K562 (cell line): ENCODE results near the gene ZSCAN2. TPM values are rescaled to one million over a fixed set of nuclear protein-coding genes. Genes with fewer than 3 reads are reported as not detected.
A peak's percentile ranks its signal among the peaks of the same experiment; 100 is the strongest.

Experiments
- ARNT ChIP-seq, 2 experiments: fragments of 450-650 bp; IDR thresholded peaks; 2 replicates each; pipeline ENCODE4 v1.6.1; 2016; ENCODE audit warnings: mild to moderate bottlenecking in 1 of 2
- ATF2 ChIP-seq: sonication (generic); formaldehyde crosslinking; IDR thresholded peaks from 2 replicates; pipeline ENCODE4 v1.8.1; 2022; ENCODE audit warnings: missing genetic modification reagents
- BRD9 ChIP-seq: fragments of 450-650 bp; IDR thresholded peaks from 2 replicates; pipeline ENCODE4 v1.6.1; 2018; ENCODE audit warnings: low read depth; ENCODE audit not compliant: partially characterized antibody
- BRF1 ChIP-seq: IDR thresholded peaks from 3 replicates; pipeline ENCODE4 v1.6.1; 2011; ENCODE audit warnings: borderline replicate concordance, mild to moderate bottlenecking; ENCODE audit not compliant: insufficient read length; ENCODE audit errors: extremely low read depth
- CEBPB ChIP-seq: fragments of 450-650 bp; IDR thresholded peaks from 2 replicates; pipeline ENCODE4 v1.6.1; 2016; ENCODE audit warnings: missing genetic modification characterization, missing compliant biosample characterization
- CHD2 ChIP-seq: IDR thresholded peaks from 2 replicates; pipeline ENCODE4 v1.6.1; 2011; ENCODE audit warnings: low read depth, low read length
- CTBP1 ChIP-seq: fragments of 450-650 bp; IDR thresholded peaks from 2 replicates; pipeline ENCODE4 v1.6.1; 2016; ENCODE audit warnings: borderline replicate concordance
- EP400 ChIP-seq: fragments of 450-650 bp; IDR thresholded peaks from 2 replicates; pipeline ENCODE4 v1.6.1; 2017; ENCODE audit warnings: antibody characterized with exemption, mild to moderate bottlenecking, moderate library complexity
- ESRRA ChIP-seq: fragments of 450-650 bp; IDR thresholded peaks from 2 replicates; pipeline ENCODE4 v1.6.1; 2014; ENCODE audit warnings: low read depth, mild to moderate bottlenecking, moderate library complexity, borderline replicate concordance
- MECOM ChIP-seq: fragments of 250-450 bp; sonication (Bioruptor Pico); IDR thresholded peaks from 2 replicates; pipeline ENCODE4 v1.8.0; 2022; ENCODE audit warnings: inconsistent platforms
- NFXL1 ChIP-seq: fragments of 450-650 bp; formaldehyde crosslinking; IDR thresholded peaks from 2 replicates; pipeline ENCODE4 v1.4.0; 2021; ENCODE audit warnings: mild to moderate bottlenecking
- NR1H2 ChIP-seq: sonication (generic); formaldehyde crosslinking; IDR thresholded peaks from 2 replicates; pipeline ENCODE4 v1.4.0; 2020; ENCODE audit warnings: mild to moderate bottlenecking, missing genetic modification reagents
- NR2F6 ChIP-seq: fragments of 450-650 bp; formaldehyde crosslinking; IDR thresholded peaks from 2 replicates; pipeline ENCODE4 v1.4.0; 2020; ENCODE audit warnings: mild to moderate bottlenecking
- PRPF4 ChIP-seq: fragments of 200-400 bp; formaldehyde crosslinking; IDR thresholded peaks from one replicate; pipeline ENCODE4 v1.6.1; 2017; ENCODE audit warnings: low read length, low read depth, mild to moderate bottlenecking; ENCODE audit not compliant: insufficient read depth, poor library complexity, severe bottlenecking
- SRSF3 ChIP-seq: fragments of 200-400 bp; formaldehyde crosslinking; IDR thresholded peaks from 2 replicates; pipeline ENCODE4 v1.6.1; 2016; ENCODE audit warnings: mild to moderate bottlenecking, low read length, moderate library complexity; ENCODE audit not compliant: insufficient read depth
- TFAM ChIP-seq: fragments of 250-450 bp; sonication (Bioruptor Pico); conservative IDR thresholded peaks from 2 replicates; pipeline ENCODE4 v1.5.0; 2021; ENCODE audit warnings: mild to moderate bottlenecking, moderate library complexity
- ZNF408 ChIP-seq: fragments of 250-450 bp; sonication (Bioruptor Pico); IDR thresholded peaks from 2 replicates; pipeline ENCODE4 v1.4.0; 2020; ENCODE audit warnings: low read depth, mild to moderate bottlenecking, moderate library complexity
- ZNF57 ChIP-seq: fragments of 450-650 bp; formaldehyde crosslinking; IDR thresholded peaks from 2 replicates; pipeline ENCODE4 v1.4.0; 2020; ENCODE audit warnings: mild to moderate bottlenecking, moderate library complexity
- polyA plus RNA-seq, 8 experiments: library from polyadenylated mRNA; depleted of rRNA in 4 of 8; stranded (reverse) in 5 of 8; unstranded in 3 of 8; fragments of >200 nt; fragmentation: Nextera tagmentation in 2 of 8; fragmentation: Illumina TruSeq in 1 of 8; extraction: Ambion mirVana in 2 of 8; extraction: Trizol in 1 of 8; gene quantifications; 2 replicates each; pipeline versions ENCODE4 v1.2.1 to v1.2.3, GENCODE V29; 2011 to 2014; ENCODE audit warnings: inconsistent platforms in 1 of 8, missing spikeins in 1 of 8
- total RNA-seq, 7 experiments: library from RNA; depleted of rRNA in 6 of 7; stranded (reverse); fragments of >200 nt in 6 of 7; fragmentation: Illumina TruSeq in 2 of 7; extraction: Trizol in 2 of 7; gene quantifications; 2 replicates each; pipeline versions ENCODE4 v1.2.1 to v1.2.3, GENCODE V29; 2011 to 2021; ENCODE audit warnings: low replicate concordance in 1 of 7
- TF ChIP-seq, protein P1 (sequence below): fragments of 450-650 bp; formaldehyde crosslinking; IDR thresholded peaks from 2 replicates; pipeline ENCODE4 v1.4.0; 2022; ENCODE audit warnings: missing genetic modification characterization
- TF ChIP-seq, protein P2 (sequence below): fragments of 450-650 bp; IDR thresholded peaks from 2 replicates; pipeline ENCODE4 v1.6.1; 2017; ENCODE audit warnings: antibody characterized with exemption
- TF ChIP-seq, protein P3 (sequence below): fragments of 450-650 bp; IDR thresholded peaks from 2 replicates; pipeline ENCODE4 v1.6.1; 2016; ENCODE audit warnings: mild to moderate bottlenecking

ZSCAN2 gene
- total and polyA plus RNA-seq, 9 of the 15 experiments (the other 6 are each of a cell fraction or from before 2014, with no cell fraction given): 1.7 to 14.2 (median 6.6) TPM

DNA sequence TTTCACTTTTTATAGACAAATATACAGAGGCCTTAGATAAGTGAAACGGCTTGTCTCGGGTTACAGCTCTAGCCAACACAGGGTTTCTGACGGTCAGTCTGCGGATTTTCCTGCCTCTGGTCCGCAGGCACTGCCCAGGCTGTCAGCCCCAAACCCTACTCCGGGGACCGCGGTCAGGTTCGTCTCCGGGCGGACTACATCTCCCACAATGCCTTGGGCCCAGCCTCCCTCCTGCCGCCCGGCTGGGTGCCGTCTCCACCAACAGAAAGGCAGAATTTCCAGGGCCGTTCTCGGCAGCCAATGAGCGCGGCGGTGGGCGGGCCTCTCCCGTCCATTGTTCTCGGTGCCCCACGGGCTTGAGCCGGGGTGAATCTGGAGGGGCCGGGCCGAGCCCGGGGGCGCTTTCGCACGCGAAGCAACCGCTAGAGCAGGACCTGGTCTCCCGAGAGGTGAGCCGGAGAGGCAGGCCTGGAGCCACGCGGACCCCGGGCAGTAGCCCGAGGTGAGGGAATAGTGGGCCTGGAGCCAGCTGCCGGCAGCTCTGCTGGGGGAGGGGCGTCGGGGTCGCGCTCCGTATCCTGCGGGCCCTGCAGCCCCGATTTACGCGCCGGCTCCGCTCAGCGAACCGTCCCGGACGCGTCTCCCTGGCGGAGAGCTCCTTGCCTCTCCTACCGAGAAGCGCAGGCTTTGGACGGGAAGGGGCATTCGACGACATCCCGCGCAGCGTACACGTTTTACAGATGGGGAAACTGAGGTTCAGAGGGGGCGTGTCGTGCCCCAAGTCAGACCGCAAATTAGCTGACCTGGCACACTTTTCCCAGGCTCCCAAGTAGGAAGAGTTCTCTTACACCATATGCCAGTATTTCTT lies at the start of gene ZSCAN2 (continued):
- TF ChIP-seq ARNT (IDR thresholded peaks at IDR 0.05): no peak
- no peak for TF ChIP-seq ZNF57
- no peak for TF ChIP-seq NR1H2 (CRISPR knock-in tag)
- peak; percentile 43; the same call in 1 of the 2 replicates for TF ChIP-seq CHD2
- TF ChIP-seq ATF2 (CRISPR knock-in tag): no peak
- TF ChIP-seq ZNF408: no peak
- TF ChIP-seq TFAM (CRISPR knock-in tag): no peak
- no peak for TF ChIP-seq NFXL1
- TF ChIP-seq, protein P1, sequence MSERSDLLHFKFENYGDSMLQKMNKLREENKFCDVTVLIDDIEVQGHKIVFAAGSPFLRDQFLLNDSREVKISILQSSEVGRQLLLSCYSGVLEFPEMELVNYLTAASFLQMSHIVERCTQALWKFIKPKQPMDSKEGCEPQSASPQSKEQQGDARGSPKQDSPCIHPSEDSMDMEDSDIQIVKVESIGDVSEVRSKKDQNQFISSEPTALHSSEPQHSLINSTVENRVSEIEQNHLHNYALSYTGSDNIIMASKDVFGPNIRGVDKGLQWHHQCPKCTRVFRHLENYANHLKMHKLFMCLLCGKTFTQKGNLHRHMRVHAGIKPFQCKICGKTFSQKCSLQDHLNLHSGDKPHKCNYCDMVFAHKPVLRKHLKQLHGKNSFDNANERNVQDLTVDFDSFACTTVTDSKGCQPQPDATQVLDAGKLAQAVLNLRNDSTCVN (CRISPR knock-in tag): no peak
- TF ChIP-seq BRD9: no peak
- TF ChIP-seq EP400: no peak; the same call in none of the 2 replicates
- TF ChIP-seq, protein P2, sequence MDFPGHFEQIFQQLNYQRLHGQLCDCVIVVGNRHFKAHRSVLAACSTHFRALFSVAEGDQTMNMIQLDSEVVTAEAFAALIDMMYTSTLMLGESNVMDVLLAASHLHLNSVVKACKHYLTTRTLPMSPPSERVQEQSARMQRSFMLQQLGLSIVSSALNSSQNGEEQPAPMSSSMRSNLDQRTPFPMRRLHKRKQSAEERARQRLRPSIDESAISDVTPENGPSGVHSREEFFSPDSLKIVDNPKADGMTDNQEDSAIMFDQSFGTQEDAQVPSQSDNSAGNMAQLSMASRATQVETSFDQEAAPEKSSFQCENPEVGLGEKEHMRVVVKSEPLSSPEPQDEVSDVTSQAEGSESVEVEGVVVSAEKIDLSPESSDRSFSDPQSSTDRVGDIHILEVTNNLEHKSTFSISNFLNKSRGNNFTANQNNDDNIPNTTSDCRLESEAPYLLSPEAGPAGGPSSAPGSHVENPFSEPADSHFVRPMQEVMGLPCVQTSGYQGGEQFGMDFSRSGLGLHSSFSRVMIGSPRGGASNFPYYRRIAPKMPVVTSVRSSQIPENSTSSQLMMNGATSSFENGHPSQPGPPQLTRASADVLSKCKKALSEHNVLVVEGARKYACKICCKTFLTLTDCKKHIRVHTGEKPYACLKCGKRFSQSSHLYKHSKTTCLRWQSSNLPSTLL: no peak
- TF ChIP-seq CTBP1: 0 out of 2 replicates have a peak, but pooled peaks have one; percentile 29
- TF ChIP-seq NR2F6 (CRISPR knock-in tag): no peak
- TF ChIP-seq, protein P3, sequence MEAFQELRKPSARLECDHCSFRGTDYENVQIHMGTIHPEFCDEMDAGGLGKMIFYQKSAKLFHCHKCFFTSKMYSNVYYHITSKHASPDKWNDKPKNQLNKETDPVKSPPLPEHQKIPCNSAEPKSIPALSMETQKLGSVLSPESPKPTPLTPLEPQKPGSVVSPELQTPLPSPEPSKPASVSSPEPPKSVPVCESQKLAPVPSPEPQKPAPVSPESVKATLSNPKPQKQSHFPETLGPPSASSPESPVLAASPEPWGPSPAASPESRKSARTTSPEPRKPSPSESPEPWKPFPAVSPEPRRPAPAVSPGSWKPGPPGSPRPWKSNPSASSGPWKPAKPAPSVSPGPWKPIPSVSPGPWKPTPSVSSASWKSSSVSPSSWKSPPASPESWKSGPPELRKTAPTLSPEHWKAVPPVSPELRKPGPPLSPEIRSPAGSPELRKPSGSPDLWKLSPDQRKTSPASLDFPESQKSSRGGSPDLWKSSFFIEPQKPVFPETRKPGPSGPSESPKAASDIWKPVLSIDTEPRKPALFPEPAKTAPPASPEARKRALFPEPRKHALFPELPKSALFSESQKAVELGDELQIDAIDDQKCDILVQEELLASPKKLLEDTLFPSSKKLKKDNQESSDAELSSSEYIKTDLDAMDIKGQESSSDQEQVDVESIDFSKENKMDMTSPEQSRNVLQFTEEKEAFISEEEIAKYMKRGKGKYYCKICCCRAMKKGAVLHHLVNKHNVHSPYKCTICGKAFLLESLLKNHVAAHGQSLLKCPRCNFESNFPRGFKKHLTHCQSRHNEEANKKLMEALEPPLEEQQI: no peak
- no peak for TF ChIP-seq BRF1
- TF ChIP-seq CEBPB: no peak
- no peak for TF ChIP-seq SRSF3
- no peak for TF ChIP-seq PRPF4
- no peak for TF ChIP-seq ESRRA
- TF ChIP-seq MECOM (CRISPR knock-in tag): no peak
